ENCODE results near the gene FAM162B.
"Not testable (repeated sequence)": the region's sequence is repeated elsewhere in the genome, so short reads cannot be mapped to it uniquely, and the experiment has no call there.

Gene FAM162B

DNA sequence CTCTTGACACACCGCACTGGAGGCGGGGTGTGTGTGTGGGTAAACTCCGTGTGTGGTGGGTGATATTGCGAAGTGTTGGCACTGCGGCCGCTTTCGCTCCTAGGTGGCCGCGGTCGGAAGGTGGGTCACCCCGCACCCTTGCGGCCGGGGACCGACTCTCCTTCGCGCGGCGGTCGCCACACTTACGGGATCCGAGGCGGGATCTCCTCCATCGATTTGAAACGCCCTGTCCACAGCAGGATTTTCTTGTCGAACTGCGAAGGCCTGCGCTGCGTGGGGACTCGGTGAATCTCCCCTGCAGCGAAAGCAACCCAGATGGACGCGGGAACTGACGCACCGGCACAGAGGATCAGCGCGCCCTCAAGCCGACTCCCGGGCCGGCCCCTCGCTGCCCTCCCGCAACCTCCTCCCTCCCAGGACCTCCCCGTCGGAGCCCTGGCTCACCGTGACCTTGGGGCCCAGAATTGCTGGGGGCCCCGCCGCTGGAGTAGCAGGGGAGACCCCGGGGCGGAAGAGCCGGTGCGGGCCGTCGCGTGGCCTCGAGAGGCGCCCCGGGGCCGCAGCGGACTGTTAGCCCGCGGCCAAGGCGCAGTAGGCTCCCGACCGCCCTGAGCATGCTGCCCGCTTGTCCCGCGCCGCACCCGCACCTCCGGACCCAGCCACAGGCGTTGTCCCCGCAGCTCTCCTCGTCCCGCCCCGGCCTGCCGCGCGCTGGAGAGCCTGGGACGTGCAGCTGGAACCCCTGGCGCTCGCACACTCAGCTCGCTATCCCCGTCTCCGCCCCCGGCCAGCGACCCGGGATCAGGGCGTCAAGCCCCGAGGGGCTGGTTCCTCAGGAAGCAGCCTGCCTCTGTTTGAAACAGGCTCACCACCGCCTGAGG lies at the start of gene FAM162B:
Gene FAM162B, minus strand, starts transcription at position 759 of the 881 bp plus-strand sequence. Its CDS starts 143 bp downstream, at position 616.
- DNase-seq: peak; percentile 53

DNA sequence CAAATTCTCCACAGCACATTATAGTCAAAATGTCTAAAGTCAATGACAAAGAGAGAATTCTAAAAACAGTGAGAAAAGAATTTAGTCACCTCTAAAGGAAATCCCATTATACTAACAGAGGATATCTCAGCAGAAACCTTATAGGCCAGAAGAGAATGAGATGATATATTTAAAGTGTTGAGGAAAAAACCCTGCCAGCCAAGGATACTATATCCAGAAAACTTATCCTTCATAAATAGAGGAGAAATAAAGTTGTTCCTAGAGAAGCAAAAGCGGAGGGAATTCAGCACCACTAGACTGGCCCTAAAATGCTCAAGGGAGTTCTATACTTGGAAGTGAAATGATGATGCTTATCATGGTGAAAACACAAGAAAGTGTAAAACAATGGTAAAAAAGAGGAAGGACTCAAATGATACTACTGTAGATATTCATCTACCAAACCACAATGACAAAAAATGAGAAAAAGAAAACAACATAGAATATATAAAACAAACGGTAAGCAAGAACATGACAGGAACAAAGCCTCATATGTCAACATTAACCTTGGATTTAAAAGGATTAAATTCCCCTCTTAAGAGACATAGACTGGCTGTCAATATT lies 46.6 kb upstream of the FAM162B start:
- no peak for DNase-seq

DNA sequence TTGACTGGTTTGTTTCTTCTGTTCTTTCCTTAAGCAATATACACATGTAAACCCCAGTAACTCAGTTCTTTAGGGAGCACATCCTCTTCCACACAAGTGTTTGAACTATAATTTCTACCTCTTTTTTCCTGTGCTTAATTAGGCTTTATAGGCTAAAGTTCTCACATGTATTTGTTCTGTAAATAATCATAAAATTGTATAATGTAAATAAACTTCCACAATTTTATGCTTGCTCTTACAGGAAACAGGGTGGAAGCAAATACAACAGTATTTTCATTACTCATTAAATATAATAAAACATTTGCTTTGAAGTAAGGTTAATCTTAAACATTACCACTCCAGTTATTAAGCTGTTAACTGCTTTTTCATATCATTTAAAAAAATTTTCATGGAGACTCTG lies 36.5 kb upstream of the FAM162B start:
- no peak for DNase-seq

DNA sequence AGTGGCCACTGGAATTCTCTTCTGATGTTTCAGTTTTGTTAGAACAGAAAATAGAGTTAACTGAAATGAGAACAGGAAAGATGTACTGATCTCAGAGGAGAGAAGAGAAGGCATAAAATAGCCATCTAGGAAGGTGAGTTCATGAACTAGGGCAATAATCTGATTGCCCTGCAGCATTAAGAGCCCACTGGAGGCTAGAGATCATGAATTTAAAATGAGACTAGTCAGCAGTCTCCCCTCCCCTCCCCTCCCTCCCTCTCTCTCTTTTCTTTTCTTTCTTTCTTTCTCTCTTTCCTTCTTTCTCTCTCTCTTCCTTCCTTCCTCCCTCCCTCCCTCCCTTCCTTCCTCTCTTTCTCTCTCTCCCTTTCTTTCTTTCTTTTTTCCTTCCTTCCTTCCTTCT lies 34.4 kb upstream of the FAM162B start:
- no peak for DNase-seq

DNA sequence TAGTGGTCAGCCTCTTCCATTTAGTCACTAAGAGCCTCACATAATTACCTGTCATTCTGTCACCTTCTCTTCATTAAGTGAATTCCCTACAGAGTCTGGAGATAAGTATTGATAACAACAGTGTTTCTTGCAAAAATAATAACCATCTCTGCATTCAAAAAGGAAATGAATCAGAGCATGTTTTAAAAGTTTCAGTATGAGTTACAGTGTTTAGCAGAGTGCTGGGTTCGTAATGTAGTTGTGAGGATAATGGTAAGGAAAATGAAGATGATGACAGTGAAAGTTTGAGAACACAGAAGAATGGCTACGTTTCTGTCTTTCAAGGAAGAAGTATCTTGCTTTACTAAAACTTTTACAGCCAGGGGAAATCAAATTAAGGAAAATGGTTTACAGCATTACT lies 32.1 kb upstream of the FAM162B start:
- DNase-seq: no peak

DNA sequence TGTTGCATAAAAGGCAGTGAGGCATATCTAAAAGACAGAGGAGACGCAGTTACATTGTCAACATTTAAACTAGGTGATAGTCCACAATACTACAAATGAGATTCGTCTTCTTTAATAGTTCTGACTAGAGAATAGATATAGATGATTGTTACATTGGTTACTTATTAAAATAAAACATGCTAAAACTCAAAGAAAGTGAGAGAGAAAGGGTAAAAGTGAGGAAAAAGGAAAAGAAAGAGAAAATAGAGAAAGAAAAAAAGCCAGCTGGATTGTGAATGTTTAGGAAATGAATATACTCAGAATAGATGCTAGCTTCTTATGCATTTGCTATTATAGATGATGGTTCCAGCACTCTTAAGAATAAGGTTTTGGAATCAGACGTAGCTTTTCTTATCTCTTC lies 27.7 kb upstream of the FAM162B start:
- no peak for DNase-seq

DNA sequence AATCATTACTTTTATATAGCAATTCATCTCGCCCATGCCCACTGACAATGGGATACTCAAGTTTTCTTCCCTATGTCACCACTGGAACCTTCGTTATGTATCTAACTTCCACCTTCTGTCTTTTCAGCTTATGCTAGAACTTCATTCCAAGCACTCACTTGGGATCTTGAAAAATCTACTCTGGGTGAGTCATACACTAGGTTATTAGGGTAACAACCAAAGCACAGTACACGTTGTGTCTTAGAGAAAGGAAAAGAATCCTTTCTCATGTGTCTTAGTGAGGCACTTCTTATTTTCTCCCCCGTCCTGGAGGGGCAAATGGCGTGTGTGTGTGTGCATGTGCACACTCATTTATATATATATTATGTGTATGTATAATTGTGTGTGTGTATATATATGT lies 18.3 kb upstream of the FAM162B start:
- no peak for DNase-seq

DNA sequence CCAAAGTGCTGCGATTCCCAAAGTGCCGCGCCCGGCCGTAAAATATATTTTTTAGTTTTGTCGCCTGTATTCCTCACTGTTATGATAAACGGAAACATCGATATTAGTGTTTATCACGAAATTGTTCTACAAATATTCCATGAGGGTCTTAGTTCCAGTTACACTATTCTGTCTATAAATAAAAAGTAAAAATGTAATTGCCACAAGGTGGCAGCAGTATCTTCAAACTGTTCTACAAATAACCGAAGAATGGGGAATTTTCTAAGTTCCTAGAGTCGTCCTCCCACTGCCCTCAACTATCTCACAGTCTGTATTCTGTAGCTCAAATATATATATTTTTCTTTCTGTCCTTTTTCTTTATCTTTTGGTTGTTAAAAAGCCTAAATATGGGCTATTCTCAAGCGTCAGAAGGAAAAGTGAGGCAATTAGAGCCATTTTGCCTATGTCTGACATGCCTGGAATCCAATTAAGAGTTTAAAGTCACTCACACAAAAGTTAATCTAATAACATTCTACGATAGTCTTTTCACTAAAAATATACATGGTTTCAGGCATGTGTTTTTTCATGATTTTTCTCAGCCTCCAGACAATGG lies 14.2 kb upstream of the FAM162B start:
- peak; percentile 43 for DNase-seq

DNA sequence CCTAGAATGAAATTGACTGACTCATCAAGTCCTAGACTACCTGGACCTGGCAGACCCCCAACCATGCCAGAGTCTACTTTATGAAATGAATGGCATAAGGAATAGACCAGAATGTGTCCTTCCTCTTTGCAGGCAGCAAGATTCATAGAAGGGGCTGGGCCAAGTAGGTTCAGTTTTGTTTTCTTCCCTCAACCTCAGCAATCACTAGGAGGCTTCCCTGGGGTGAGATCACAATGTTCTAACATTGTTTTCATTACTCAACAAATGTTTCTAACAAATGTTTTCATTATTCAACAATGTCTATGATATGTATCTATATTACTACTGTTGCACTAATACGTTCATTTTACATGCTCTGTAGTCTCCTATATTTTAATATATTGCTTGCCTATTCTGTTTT lies 8.4 kb upstream of the FAM162B start:
- no peak for DNase-seq

DNA sequence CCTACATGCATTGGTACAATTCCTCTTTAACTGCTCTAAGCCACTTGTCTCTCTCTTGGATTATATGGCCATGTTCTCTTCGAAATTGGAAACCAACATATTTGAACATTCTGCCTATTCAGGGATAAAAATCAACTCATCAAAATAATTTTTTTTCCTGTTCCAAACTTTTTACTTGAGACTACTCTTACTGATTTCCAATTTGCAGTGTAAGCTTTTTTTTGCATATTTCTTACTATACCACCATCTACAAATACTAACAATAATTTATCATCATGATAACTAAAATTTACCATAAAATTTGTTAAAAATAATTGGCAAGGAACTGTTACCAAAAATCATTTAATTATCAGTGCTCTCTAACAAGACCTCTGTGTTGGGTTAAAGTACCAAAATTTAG lies 6.9 kb upstream of the FAM162B start:
- DNase-seq: no peak

DNA sequence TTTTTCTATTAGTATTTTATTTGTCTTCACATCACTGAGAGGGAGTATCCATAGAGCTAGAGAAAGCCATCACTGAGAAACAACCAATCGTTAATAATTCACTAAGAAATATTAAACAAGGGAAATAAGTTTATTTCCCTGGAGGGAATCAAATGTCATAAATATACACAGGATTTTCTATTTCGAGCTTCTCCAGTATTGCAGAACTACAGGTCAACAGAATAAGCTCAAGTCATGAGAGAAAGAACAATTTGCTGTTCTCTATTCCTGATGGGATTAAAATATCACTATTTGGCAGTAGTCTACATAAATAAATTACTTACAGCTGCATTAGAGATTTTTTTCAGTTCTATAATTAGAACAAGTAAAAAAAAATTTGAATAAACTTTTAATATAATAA lies 2.2 kb upstream of the FAM162B start:
- DNase-seq: no peak

DNA sequence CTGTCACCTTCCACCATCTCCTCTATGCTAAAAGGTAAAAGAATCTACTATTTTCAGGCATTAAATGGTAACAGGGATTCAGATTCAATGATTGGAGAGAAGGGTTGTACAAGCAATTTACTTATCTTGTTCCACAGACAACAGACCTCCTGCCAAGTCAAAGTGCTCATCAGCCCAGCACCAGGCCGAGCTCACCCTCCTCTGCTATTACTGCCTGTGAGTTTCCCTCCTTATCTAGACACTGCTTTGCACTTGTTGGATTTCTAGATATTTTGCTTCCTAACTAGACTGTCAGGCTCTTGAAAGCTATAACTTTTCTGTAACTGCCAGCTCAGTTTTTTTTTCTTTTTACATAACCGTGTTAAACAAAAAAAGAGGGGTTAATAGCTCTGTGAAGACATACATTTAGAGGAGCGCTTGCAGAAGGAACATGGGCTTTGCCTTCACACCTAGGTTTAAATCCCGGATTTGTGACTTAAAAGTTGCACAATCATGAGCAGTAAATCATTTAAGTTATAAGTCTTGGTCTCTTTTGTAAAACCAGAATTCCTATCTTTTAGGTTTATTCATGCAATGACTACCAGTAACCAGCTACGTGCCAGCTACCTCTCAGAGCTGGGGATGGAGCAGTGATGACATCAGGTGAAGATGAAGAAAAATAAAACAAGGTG lies 1.1 kb upstream of the FAM162B start:
- no peak for DNase-seq

DNA sequence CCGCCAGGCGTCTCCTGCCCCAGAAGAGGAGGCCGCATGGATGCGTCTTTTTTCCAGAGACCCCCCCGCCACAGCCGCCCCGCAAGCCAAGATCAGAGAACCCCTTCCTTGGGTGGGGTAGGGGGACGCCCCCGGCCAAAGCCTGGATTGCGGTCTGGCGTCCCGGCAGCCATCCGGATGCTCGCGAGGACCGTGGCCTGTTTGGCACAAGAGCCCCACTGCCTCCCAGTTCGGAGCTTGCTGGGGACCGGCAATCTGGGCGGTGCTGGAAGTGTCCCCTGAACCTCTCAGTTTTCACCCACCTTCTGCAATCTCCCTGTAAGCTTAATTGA lies 924 bp downstream of the FAM162B start:
- no peak for DNase-seq

DNA sequence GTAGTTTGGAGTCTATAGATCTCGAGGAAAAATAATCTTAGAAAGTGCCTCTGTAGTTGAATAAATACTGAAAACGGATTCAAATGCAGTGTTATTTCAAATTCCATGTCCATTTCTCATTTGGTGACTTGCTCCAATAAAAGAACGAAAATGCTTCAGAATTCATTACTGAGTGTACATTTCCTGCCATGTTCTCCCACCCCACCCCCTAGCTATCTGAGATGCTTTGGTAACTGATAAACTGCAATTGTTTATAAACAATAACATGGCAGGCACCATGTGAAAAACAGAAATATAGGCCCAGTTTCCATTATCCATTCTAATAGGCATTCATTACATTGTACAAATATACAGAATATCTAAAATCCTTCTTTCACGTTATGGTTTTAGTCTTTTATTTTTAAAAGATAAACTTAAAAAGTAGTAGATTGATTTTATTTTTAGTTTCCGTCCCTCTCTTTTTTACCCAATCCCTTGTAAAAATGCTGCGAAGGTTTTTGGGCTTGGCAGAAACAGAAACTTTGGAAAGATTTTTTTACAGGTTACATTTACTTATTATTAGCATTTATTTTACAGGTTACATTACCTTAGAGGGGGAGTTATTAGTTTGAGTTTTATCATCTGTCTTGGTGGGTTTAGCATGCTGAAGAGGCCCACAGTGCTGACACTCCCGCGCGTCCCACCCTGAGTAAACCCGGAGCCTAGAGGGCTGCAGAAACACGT lies 1.5 kb downstream of the FAM162B start:
- no peak for DNase-seq

DNA sequence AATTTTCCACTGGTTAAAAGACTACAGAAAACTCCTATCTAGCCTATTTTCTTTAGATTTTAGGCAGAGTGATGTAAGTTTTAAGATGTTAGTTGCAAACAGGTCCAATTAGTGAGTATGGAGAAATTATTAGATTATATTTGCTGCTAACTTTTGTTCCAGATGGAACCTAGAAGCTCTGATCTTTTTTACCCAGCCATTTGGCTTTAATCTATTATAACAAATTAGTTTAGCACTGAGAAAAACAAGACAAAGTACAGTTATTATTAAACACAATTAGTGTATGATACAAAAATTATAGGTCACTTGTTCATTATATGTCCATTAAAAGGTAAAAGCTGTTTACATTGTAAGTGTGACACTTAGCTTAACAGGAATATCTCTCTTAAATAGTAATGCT lies 2.5 kb downstream of the FAM162B start:
- DNase-seq: no peak

DNA sequence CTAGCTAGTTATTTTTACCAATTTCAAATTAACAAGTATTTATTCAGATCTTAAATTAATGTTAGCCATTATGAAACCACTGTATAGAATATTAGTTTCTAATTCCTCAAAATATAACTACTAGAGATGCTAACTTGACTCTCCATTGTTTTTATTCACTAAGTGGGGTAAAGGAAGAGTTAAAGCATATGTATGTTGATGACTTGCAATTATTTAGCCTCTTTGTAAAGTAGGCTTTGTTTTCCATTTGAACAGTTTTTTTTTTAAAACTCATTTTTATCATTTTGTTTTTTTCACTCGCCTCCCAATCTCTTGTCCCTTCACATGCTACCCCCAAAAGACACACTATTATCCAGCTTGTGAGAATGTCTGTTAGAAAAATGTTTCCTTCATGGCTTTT lies 3.3 kb downstream of the FAM162B start:
- no peak for DNase-seq

DNA sequence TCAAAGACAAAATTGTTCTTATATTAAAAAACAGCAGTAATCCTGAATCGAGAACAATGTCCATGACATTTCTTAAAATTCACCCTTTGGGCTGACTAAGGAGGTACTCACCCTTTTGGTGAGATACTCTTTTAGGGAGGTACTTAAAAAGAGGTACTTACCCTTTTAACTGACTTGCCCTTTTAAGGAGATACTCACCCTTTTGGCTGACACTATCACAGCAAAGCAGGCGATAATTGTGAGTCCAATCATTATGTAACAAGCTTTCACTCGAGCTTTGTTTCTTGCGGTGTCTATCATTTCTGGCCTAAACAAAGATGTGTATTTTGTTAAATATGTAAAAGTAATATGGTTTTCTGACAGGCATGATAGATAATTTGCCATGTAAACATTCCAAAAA lies 3.7 kb downstream of the FAM162B start:
- DNase-seq: no peak

DNA sequence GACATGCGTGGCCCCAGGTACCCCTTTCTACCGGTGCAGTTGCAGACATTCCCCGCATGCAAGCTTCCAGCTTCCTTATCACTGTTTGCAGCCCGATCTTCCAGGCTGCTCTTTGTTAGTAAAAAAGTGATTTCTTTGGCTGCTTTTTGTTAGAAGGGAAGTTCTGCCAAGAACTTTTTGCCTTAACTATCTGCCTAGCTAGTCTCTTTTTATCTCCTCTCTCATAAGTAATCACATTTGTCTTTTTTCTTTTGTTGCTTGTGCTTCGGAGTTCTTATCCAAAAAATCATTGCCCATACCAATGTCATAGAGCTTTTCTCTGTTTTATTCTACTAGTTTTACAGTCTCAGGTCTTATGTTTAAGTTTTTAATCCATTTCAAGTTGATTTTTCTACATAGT lies 20.3 kb downstream of the FAM162B start:
- DNase-seq: no peak

DNA sequence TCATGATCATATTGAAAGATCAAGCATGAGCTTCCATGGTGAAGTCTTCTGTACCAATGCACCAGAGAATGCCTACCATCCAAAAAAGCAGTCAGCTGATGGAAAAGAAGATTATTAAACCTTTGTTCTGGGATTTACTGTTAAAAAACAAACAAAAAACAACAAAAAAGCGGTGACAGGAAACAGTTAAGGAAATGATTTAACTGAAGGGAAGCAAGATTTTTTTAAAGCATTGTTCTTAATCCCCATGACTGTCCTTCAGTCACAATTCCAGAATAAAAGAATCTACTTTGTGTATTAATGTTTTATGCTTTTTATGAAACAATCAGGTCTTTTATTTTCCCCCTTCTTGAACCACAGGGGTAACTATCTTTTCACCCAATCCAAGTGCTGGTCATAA lies 23.9 kb downstream of the FAM162B start:
- no peak for DNase-seq

DNA sequence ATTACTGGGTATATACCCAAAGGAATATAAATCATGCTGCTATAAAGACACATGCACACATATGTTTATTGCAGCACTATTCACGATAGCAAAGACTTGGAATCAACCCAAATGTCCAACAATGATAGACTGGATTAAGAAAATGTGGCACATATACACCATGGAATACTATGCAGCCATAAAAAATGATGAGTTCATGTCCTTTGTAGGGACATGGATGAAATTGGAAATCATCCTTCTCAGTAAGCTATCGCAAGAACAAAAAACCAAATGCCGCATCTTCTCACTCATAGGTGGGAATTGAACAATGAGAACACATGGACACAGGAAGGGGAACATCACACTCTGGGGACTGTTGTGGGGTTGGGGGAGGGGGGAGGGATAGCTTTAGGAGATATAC lies 25.0 kb downstream of the FAM162B start:
- DNase-seq: not testable (repeated sequence)

DNA sequence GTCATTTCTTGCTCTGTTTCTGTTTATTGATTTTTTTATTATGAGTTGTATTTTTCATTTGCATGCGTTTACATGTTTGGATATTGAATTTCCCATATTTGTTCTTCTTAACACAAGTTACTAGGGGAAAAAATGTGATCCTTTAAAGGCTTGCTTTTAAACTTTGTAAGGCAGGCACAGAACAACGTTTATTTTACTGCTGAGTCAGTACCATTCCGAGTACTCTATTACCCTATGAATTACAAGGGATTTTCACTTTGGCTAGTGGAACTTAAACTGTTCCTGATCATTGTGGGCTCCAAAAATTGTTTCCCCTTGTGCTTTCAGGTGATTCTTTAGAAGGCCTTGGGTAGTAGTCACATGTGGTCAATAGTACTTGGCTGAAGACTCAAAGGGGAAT lies 28.5 kb downstream of the FAM162B start:
- DNase-seq: no peak

DNA sequence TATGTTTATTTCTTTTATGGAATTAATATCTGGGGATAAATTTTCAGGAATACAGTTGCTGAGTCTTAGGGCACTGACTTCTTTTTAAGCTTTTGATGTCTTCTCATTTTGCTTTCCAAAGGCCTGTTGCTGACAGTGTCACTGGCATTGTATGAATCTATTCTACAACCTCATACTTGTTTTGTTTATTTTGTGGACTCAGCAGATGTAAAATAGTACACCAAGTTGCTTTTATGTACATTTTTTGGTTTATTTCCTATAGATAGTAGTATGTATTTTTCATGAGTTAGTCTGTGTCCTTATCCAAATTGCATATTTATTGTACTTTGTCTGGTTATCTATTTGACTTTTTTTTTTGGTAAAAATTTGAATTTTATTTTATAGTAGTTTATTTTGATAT lies 35.0 kb downstream of the FAM162B start:
- no peak for DNase-seq

DNA sequence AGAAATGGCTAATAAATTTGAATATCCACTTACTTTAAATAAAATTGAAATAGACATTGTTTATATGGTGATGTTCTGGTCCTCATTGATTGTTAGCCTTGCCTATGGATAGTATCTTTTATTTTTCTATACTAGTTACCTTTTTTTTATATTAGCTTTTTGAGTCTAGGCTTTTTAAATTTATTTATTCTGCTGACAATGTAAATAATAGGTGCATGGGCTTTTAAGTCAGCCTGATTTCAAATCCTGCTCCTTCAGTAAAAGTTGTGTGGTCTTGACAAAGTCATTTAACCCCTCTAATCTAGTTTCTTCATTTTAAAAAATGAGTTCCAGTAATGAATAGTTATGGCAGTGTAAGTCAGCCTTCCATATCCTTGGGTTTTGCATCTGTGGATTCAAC lies 38.6 kb downstream of the FAM162B start:
- no peak for DNase-seq
